Measurements from ENCODE around the gene ABLIM3. TPM values are rescaled to one million over a fixed set of nuclear protein-coding genes. Genes with fewer than 3 reads are reported as not detected.

Gene ABLIM3
- total RNA-seq, 2 experiments from 2014 or later = not detected

DNA sequence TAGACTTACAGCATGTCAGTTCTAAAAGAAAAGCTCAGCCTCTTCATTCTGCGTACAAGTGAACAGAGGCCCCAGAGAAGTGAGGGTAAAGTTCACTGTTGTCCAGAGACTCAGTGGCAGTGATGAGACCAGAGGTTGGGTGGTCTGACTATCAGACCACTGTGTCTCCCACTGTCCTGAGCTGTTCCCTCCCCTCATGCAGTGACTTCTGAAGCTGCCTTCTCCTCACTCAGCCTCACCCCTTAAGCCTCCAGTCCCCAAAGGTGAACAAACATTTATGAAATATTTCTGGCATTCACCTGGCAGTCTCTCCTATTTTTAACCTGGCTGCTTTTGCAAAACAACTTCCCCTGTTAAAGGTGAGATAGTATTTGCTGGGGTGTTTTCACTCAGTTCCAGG, 54.7 kb downstream of the ABLIM3 start:
- Mint-ChIP-seq H3K27me3 (no peaks in the 10 kb centered on the region), H3K27ac (no peak overlapping the region), H3K4me1 (ENCODE audit: low read depth) (no peaks in the 10 kb centered on the region), H3K4me3 (no peak overlapping the region), H3K36me3 (ENCODE audit: low read depth) (no peaks in the 10 kb centered on the region), H3K9me3 (no peaks in the 10 kb centered on the region)
- no peaks in the 10 kb centered on the region for H3K27me3 ChIP-seq (ENCODE audit: control insufficient read depth in 1 of 2, insufficient read depth in 2 of 2, low read length in 2 of 2)
- TF ChIP-seq, protein P1, sequence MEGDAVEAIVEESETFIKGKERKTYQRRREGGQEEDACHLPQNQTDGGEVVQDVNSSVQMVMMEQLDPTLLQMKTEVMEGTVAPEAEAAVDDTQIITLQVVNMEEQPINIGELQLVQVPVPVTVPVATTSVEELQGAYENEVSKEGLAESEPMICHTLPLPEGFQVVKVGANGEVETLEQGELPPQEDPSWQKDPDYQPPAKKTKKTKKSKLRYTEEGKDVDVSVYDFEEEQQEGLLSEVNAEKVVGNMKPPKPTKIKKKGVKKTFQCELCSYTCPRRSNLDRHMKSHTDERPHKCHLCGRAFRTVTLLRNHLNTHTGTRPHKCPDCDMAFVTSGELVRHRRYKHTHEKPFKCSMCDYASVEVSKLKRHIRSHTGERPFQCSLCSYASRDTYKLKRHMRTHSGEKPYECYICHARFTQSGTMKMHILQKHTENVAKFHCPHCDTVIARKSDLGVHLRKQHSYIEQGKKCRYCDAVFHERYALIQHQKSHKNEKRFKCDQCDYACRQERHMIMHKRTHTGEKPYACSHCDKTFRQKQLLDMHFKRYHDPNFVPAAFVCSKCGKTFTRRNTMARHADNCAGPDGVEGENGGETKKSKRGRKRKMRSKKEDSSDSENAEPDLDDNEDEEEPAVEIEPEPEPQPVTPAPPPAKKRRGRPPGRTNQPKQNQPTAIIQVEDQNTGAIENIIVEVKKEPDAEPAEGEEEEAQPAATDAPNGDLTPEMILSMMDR (IDR thresholded peaks at IDR 0.05) = no peak
- intact Hi-C loops (cut with DNase I, micrococcal nuclease) = loop anchor here in 1 of 2 experiments (10.0 kb wide), 1 partner anchor 69 kb away; no protein-coding TSS in a partner anchor
- DNase-seq (no peak), ATAC-seq (ENCODE audit: poor library complexity) (no peak)
- H3K4me3 ChIP-seq (ENCODE audit: low read length) = no peak overlapping the region
- ChIA-PET CTCF (no interaction called here), POLR2A (no interaction called here)
- no peaks in the 10 kb centered on the region for H3K4me1 ChIP-seq (ENCODE audit: insufficient read depth, low read length)
- no peaks in the 10 kb centered on the region for H3K9me3 ChIP-seq (ENCODE audit: control insufficient read depth in 1 of 2, insufficient read depth in 1 of 2, low read length in 2 of 2)
- H3K36me3 ChIP-seq (ENCODE audit: insufficient read depth, low read length) = no peaks in the 10 kb centered on the region
- H3K27ac ChIP-seq (ENCODE audit: low read depth in 1 of 2, low read length in 2 of 2) = no peak overlapping the region

DNA sequence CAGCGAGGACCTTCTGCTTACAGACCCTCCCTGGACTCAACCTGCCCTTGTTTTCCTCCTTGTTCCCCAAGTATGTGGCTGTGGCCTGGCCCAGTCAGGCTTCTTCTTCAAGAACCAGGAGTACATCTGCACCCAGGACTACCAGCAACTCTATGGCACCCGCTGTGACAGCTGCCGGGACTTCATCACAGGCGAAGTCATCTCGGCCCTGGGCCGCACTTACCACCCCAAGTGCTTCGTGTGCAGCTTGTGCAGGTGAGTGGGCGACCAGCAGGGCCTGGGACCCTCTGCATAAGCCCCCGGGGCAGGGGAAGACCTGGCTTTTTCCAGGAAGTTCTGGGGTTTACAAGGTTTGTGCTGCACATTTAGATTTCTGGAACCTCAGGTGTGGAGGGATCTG, 56.9 kb downstream of the ABLIM3 start:
- no peak overlapping the region for H3K4me3 ChIP-seq (ENCODE audit: low read length)
- Mint-ChIP-seq H3K4me3 (no peak overlapping the region), H3K36me3 (ENCODE audit: low read depth) (no peaks in the 10 kb centered on the region), H3K27ac (no peak overlapping the region), H3K27me3 (no peaks in the 10 kb centered on the region), H3K4me1 (ENCODE audit: low read depth) (no peaks in the 10 kb centered on the region), H3K9me3 (no peaks in the 10 kb centered on the region)
- no peaks in the 10 kb centered on the region for H3K36me3 ChIP-seq (ENCODE audit: insufficient read depth, low read length)
- ATAC-seq (ENCODE audit: poor library complexity) (no peak), DNase-seq (no peak)
- H3K9me3 ChIP-seq (ENCODE audit: control insufficient read depth in 1 of 2, insufficient read depth in 1 of 2, low read length in 2 of 2) = no peaks in the 10 kb centered on the region
- no peaks in the 10 kb centered on the region for H3K4me1 ChIP-seq (ENCODE audit: insufficient read depth, low read length)
- no peaks in the 10 kb centered on the region for H3K27me3 ChIP-seq (ENCODE audit: control insufficient read depth in 1 of 2, insufficient read depth in 2 of 2, low read length in 2 of 2)
- no peak overlapping the region for H3K27ac ChIP-seq (ENCODE audit: low read depth in 1 of 2, low read length in 2 of 2)
- TF ChIP-seq, protein P1 (IDR thresholded peaks at IDR 0.05) = no peak
- intact Hi-C loops (cut with DNase I, micrococcal nuclease) = loop anchor here in 1 of 2 experiments (10.0 kb wide), 1 partner anchor 67 kb away; no protein-coding TSS in a partner anchor
- ChIA-PET POLR2A (no interaction called here), CTCF (no interaction called here)

DNA sequence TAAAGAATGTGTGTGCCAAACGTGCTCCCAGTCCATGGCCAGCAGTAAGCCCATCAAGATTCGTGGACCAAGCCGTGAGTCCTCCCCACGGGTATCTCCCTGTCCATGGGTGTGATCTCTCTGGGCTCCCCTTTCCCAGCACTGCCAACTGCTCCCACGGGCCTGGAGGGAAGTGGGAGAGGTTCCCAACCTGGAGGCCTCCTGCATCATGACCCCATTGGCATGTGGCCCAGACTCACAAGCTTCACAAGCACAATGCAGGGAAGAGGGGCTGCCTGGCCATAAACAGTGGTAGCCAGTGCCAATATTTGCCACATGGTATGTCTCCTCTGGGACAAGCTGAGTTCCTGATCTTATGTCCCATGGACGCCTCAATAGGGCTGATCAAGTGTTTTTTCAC, 59.1 kb downstream of the ABLIM3 start:
- TF ChIP-seq, protein P1 (IDR thresholded peaks at IDR 0.05) = no peak
- ChIA-PET POLR2A (no interaction called here), CTCF (no interaction called here)
- ATAC-seq (ENCODE audit: poor library complexity) (no peak), DNase-seq (no peak)
- no peaks in the 10 kb centered on the region for H3K4me1 Mint-ChIP-seq (ENCODE audit: low read depth)
- H3K9me3 Mint-ChIP-seq = no peaks in the 10 kb centered on the region
- no peak overlapping the region for H3K27ac Mint-ChIP-seq
- no peaks in the 10 kb centered on the region for H3K36me3 Mint-ChIP-seq (ENCODE audit: low read depth)
- Histone ChIP-seq H3K4me1 (ENCODE audit: insufficient read depth, low read length) (no peaks in the 10 kb centered on the region), H3K27me3 (ENCODE audit: control insufficient read depth in 1 of 2, insufficient read depth in 2 of 2, low read length in 2 of 2) (no peaks in the 10 kb centered on the region), H3K9me3 (ENCODE audit: control insufficient read depth in 1 of 2, insufficient read depth in 1 of 2, low read length in 2 of 2) (no peaks in the 10 kb centered on the region), H3K36me3 (ENCODE audit: insufficient read depth, low read length) (no peaks in the 10 kb centered on the region), H3K27ac (ENCODE audit: low read depth in 1 of 2, low read length in 2 of 2) (no peak overlapping the region), H3K4me3 (ENCODE audit: low read length) (no peak overlapping the region)
- intact Hi-C loops (cut with DNase I, micrococcal nuclease) = no loop called here
- H3K27me3 Mint-ChIP-seq = no peaks in the 10 kb centered on the region
- no peak overlapping the region for H3K4me3 Mint-ChIP-seq

Data from CD4-positive, alpha-beta T cell (primary cell).